GM12892 (cell line): ENCODE results near the gene CYCS.

Experiments
- POLR2A ChIP-seq: IDR thresholded peaks from 2 replicates; pipeline ENCODE4 v1.6.1; 2011; ENCODE audit warnings: low read depth, low read length, control low read depth
- POLR2AphosphoS5 ChIP-seq: IDR thresholded peaks from 2 replicates; pipeline ENCODE4 v1.6.1; 2011; ENCODE audit warnings: low read depth, low read length, control low read depth
- TAF1 ChIP-seq: IDR thresholded peaks from 2 replicates; pipeline ENCODE4 v1.6.1; 2011; ENCODE audit warnings: low read depth, mild to moderate bottlenecking, control low read depth, low read length, borderline replicate concordance

- TF ChIP-seq POLR2A (no peak), POLR2AphosphoS5 (no peak), TAF1 (no peak)
These were observed 42.3 kb upstream of the CYCS start for GRCh38 chr7:25167262-25167843.
